ENCODE measurements around the gene ST6GALNAC1.

DNA sequence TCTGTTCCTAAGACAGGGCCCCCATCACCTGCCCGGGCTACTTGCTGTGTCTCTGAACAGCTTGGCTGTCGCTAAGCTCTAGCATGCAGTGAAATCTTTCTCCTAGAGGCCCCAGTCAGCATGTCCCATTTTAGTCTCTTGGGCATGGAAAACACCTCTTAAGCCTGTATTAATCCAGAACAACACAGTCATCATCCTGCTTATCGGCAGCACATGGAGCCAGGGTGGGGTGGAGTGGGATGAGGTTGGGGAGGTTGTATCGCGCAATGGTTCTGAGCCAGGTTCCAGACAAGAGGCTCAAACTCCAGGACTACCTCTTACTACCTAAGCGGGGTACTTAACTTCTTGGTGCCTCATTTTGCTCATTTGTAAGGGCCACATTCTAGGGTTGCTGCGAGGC, 65.7 kb downstream of the ST6GALNAC1 start:
- TF ChIP-seq GATA2 (IDR thresholded peaks at IDR 0.05; ENCODE audit: low read depth, low read length) (no peak), GATA3 (IDR thresholded peaks at IDR 0.05; ENCODE audit: low read depth, low read length) (no peak)
